GM23338 (cell line): Measurements from ENCODE around the gene NDUFA12. TPM values are rescaled to one million over a fixed set of nuclear protein-coding genes. Genes with fewer than 3 reads are reported as not detected.

ENCODE experiments used
- ATAC-seq: fragments of 200-7000 bp; cut with Tn5 transposase; 3 replicates; pipeline ENCODE4 v1.9.1; 2020
- DNase-seq: peaks from one replicate; pipeline ENCODE4 v3.0.0-alpha.2; 2015; ENCODE audit warnings: low spot score
- H2AFZ ChIP-seq: fragments of 200-600 bp; sonication (generic); 2 replicates; pipeline ENCODE4 v1.8.0; 2016; ENCODE audit warnings: antibody characterized with exemption, mild to moderate bottlenecking, moderate library complexity
- H3F3A ChIP-seq: fragments of 200-600 bp; sonication (generic); replicated peaks from 2 replicates; pipeline ENCODE4 v1.8.0; 2017; ENCODE audit warnings: antibody characterized with exemption, mixed run types, low read depth
- H3K27ac ChIP-seq: fragments of 200-600 bp; sonication (generic); 2 replicates; pipeline ENCODE4 v1.6.1; 2016; ENCODE audit warnings: low read depth
- H3K27me3 ChIP-seq: fragments of 200-600 bp; sonication (generic); 2 replicates; pipeline ENCODE4 v1.8.0; 2016; ENCODE audit warnings: mild to moderate bottlenecking, mixed run types, moderate library complexity; ENCODE audit not compliant: insufficient read depth
- H3K36me3 ChIP-seq: fragments of 200-600 bp; sonication (generic); 2 replicates; pipeline ENCODE4 v1.8.0; 2016; ENCODE audit warnings: mild to moderate bottlenecking; ENCODE audit not compliant: insufficient read depth
- H3K4me1 ChIP-seq: fragments of 200-600 bp; sonication (generic); 2 replicates; pipeline ENCODE4 v1.8.0; 2016; ENCODE audit warnings: mild to moderate bottlenecking, moderate library complexity; ENCODE audit not compliant: insufficient read depth
- H3K4me2 ChIP-seq: fragments of 200-600 bp; sonication (generic); 2 replicates; pipeline ENCODE4 v1.7.1; 2017; ENCODE audit warnings: mixed run types
- H3K4me3 ChIP-seq: fragments of 200-600 bp; sonication (generic); 2 replicates; pipeline ENCODE4 v1.6.1; 2016; ENCODE audit warnings: mixed run types
- H3K79me2 ChIP-seq: fragments of 200-600 bp; sonication (generic); replicated peaks from 2 replicates; pipeline ENCODE4 v1.8.0; 2017; ENCODE audit warnings: mild to moderate bottlenecking; ENCODE audit not compliant: insufficient read depth
- H3K9me2 ChIP-seq: fragments of 200-600 bp; sonication (generic); 2 replicates; pipeline ENCODE4 v1.8.0; 2017; ENCODE audit not compliant: insufficient read depth
- H4K20me1 ChIP-seq: fragments of 200-600 bp; sonication (generic); replicated peaks from 2 replicates; pipeline ENCODE4 v1.8.0; 2017; ENCODE audit warnings: mild to moderate bottlenecking; ENCODE audit not compliant: insufficient read depth
- H3K27ac Mint-ChIP-seq: 2 replicates; pipeline ENCODE4 v1.8.0; 2020; ENCODE audit warnings: inconsistent platforms, mild to moderate bottlenecking, moderate library complexity, mixed read lengths
- H3K27me3 Mint-ChIP-seq: 3 replicates; pipeline ENCODE4 v1.8.0; 2022; ENCODE audit warnings: low read depth, mild to moderate bottlenecking, moderate library complexity, mixed read lengths, inconsistent platforms; ENCODE audit not compliant: insufficient read depth, poor library complexity
- H3K36me3 Mint-ChIP-seq: 3 replicates; pipeline ENCODE4 v1.8.0; 2021; ENCODE audit warnings: low read depth, mild to moderate bottlenecking, inconsistent platforms, moderate library complexity, mixed read lengths
- H3K4me1 Mint-ChIP-seq: 3 replicates; pipeline ENCODE4 v1.8.0; 2020; ENCODE audit warnings: mild to moderate bottlenecking, inconsistent platforms, mixed read lengths
- H3K4me3 Mint-ChIP-seq: 3 replicates; pipeline ENCODE4 v1.8.0; 2021; ENCODE audit warnings: moderate library complexity, mild to moderate bottlenecking, inconsistent platforms, mixed read lengths
- H3K9me3 Mint-ChIP-seq: 3 replicates; pipeline ENCODE4 v1.8.0; 2020; ENCODE audit warnings: moderate library complexity, mild to moderate bottlenecking, inconsistent platforms, mixed read lengths
- CREB1 ChIP-seq: fragments of 250-450 bp; sonication (Bioruptor Pico); IDR thresholded peaks from 2 replicates; pipeline ENCODE4 v1.5.0; 2020; ENCODE audit warnings: low read depth, mild to moderate bottlenecking, moderate library complexity
- CTCF ChIP-seq, 2 experiments: fragments of 200-600 bp in 1 of 2; sonication (generic) in 1 of 2; conservative IDR thresholded peaks; 2 replicates each; pipeline versions ENCODE4 v1.5.1 to v1.6.1; 2016 to 2017; ENCODE audit warnings: antibody characterized with exemption in 2 of 2, low read depth in 2 of 2, mild to moderate bottlenecking in 2 of 2, moderate library complexity in 1 of 2
- ETS1 ChIP-seq: IDR thresholded peaks from 2 replicates; pipeline ENCODE4 v1.6.1; 2016; ENCODE audit warnings: antibody characterized with exemption
- EZH2 ChIP-seq: fragments of 200-600 bp; sonication (generic); IDR thresholded peaks from one replicate; pipeline ENCODE4 v1.8.0; 2017; ENCODE audit warnings: antibody characterized with exemption, mild to moderate bottlenecking, low read depth; ENCODE audit not compliant: unreplicated experiment
- EZH2phosphoT487 ChIP-seq: fragments of 200-600 bp; sonication (generic); IDR thresholded peaks from one replicate; pipeline ENCODE4 v1.8.1; 2018; ENCODE audit warnings: antibody characterized with exemption; ENCODE audit not compliant: unreplicated experiment
- JUNB ChIP-seq: IDR thresholded peaks from one replicate; pipeline ENCODE4 v1.6.1; 2016; ENCODE audit warnings: antibody characterized with exemption; ENCODE audit not compliant: unreplicated experiment
- NANOG ChIP-seq: IDR thresholded peaks from 2 replicates; pipeline ENCODE4 v1.6.1; 2016; ENCODE audit warnings: antibody characterized with exemption, borderline replicate concordance
- POLR2AphosphoS5 ChIP-seq: IDR thresholded peaks from 2 replicates; pipeline ENCODE4 v1.6.1; 2016; ENCODE audit warnings: antibody characterized with exemption, low read depth
- STAT1 ChIP-seq: IDR thresholded peaks from one replicate; pipeline ENCODE4 v1.6.1; 2016; ENCODE audit warnings: antibody characterized with exemption; ENCODE audit not compliant: unreplicated experiment
- ZNF114 ChIP-seq: fragments of 250-450 bp; sonication (Bioruptor Pico); IDR thresholded peaks from 2 replicates; pipeline ENCODE4 v1.5.0; 2020; ENCODE audit warnings: mild to moderate bottlenecking, moderate library complexity
- ZNF331 ChIP-seq: fragments of 250-450 bp; sonication (Bioruptor Pico); IDR thresholded peaks from 2 replicates; pipeline ENCODE4 v1.5.0; 2020; ENCODE audit warnings: low read depth, mild to moderate bottlenecking, moderate library complexity
- polyA plus RNA-seq: library from polyadenylated mRNA; unstranded; fragments of >200 nt; fragmentation: Nextera tagmentation; extraction: Ambion mirVana; gene quantifications from 2 replicates; pipeline ENCODE4 v1.2.1, GENCODE V29; 2016
- total RNA-seq: library from RNA; depleted of rRNA; stranded (reverse); fragments of >200 nt; shearing (Covaris generic); gene quantifications from 2 replicates; pipeline ENCODE4 v1.2.3, GENCODE V29; 2014
- TF ChIP-seq, protein P1 (sequence below): IDR thresholded peaks from one replicate; pipeline ENCODE4 v1.6.1; 2018; ENCODE audit warnings: antibody characterized with exemption; ENCODE audit not compliant: unreplicated experiment
- TF ChIP-seq, protein P2 (sequence below): fragments of 250-450 bp; sonication (Bioruptor Pico); IDR thresholded peaks from 2 replicates; pipeline ENCODE4 v1.5.0; 2020; ENCODE audit warnings: mild to moderate bottlenecking, moderate library complexity

The NDUFA12 gene
- total and polyA plus RNA-seq, 2 experiments from 2014 or later, result 84.9 to 386 TPM

GRCh38 chr12:95014554-95014953 is 11.1 kb upstream of the NDUFA12 start:
- Histone ChIP-seq H3K79me2 (no peaks in the 10 kb centered on the region), H3K4me2 (no peak overlapping the region), H4K20me1 (no peaks in the 10 kb centered on the region), H3K27me3 (no peaks in the 10 kb centered on the region), H3F3A (no peaks in the 10 kb centered on the region), H3K27ac (no peak overlapping the region), H2AFZ (no peak overlapping the region), H3K36me3 (no peaks in the 10 kb centered on the region), H3K4me1 (no peaks in the 10 kb centered on the region), H3K9me2 (no peaks in the 10 kb centered on the region), H3K4me3 (no peak overlapping the region)
- H3K4me1 Mint-ChIP-seq, result no peaks in the 10 kb centered on the region
- no peak overlapping the region for H3K27ac Mint-ChIP-seq
- H3K9me3 Mint-ChIP-seq, result no peaks in the 10 kb centered on the region
- no peaks in the 10 kb centered on the region for H3K27me3 Mint-ChIP-seq
- TF ChIP-seq NANOG, result no peak
- TF ChIP-seq ZNF114 (CRISPR knock-in tag), result no peak
- TF ChIP-seq ZNF331 (CRISPR knock-in tag), result no peak
- no peak for TF ChIP-seq EZH2phosphoT487
- TF ChIP-seq, protein P1, sequence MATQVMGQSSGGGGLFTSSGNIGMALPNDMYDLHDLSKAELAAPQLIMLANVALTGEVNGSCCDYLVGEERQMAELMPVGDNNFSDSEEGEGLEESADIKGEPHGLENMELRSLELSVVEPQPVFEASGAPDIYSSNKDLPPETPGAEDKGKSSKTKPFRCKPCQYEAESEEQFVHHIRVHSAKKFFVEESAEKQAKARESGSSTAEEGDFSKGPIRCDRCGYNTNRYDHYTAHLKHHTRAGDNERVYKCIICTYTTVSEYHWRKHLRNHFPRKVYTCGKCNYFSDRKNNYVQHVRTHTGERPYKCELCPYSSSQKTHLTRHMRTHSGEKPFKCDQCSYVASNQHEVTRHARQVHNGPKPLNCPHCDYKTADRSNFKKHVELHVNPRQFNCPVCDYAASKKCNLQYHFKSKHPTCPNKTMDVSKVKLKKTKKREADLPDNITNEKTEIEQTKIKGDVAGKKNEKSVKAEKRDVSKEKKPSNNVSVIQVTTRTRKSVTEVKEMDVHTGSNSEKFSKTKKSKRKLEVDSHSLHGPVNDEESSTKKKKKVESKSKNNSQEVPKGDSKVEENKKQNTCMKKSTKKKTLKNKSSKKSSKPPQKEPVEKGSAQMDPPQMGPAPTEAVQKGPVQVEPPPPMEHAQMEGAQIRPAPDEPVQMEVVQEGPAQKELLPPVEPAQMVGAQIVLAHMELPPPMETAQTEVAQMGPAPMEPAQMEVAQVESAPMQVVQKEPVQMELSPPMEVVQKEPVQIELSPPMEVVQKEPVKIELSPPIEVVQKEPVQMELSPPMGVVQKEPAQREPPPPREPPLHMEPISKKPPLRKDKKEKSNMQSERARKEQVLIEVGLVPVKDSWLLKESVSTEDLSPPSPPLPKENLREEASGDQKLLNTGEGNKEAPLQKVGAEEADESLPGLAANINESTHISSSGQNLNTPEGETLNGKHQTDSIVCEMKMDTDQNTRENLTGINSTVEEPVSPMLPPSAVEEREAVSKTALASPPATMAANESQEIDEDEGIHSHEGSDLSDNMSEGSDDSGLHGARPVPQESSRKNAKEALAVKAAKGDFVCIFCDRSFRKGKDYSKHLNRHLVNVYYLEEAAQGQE, result no peak
- TF ChIP-seq, protein P2, sequence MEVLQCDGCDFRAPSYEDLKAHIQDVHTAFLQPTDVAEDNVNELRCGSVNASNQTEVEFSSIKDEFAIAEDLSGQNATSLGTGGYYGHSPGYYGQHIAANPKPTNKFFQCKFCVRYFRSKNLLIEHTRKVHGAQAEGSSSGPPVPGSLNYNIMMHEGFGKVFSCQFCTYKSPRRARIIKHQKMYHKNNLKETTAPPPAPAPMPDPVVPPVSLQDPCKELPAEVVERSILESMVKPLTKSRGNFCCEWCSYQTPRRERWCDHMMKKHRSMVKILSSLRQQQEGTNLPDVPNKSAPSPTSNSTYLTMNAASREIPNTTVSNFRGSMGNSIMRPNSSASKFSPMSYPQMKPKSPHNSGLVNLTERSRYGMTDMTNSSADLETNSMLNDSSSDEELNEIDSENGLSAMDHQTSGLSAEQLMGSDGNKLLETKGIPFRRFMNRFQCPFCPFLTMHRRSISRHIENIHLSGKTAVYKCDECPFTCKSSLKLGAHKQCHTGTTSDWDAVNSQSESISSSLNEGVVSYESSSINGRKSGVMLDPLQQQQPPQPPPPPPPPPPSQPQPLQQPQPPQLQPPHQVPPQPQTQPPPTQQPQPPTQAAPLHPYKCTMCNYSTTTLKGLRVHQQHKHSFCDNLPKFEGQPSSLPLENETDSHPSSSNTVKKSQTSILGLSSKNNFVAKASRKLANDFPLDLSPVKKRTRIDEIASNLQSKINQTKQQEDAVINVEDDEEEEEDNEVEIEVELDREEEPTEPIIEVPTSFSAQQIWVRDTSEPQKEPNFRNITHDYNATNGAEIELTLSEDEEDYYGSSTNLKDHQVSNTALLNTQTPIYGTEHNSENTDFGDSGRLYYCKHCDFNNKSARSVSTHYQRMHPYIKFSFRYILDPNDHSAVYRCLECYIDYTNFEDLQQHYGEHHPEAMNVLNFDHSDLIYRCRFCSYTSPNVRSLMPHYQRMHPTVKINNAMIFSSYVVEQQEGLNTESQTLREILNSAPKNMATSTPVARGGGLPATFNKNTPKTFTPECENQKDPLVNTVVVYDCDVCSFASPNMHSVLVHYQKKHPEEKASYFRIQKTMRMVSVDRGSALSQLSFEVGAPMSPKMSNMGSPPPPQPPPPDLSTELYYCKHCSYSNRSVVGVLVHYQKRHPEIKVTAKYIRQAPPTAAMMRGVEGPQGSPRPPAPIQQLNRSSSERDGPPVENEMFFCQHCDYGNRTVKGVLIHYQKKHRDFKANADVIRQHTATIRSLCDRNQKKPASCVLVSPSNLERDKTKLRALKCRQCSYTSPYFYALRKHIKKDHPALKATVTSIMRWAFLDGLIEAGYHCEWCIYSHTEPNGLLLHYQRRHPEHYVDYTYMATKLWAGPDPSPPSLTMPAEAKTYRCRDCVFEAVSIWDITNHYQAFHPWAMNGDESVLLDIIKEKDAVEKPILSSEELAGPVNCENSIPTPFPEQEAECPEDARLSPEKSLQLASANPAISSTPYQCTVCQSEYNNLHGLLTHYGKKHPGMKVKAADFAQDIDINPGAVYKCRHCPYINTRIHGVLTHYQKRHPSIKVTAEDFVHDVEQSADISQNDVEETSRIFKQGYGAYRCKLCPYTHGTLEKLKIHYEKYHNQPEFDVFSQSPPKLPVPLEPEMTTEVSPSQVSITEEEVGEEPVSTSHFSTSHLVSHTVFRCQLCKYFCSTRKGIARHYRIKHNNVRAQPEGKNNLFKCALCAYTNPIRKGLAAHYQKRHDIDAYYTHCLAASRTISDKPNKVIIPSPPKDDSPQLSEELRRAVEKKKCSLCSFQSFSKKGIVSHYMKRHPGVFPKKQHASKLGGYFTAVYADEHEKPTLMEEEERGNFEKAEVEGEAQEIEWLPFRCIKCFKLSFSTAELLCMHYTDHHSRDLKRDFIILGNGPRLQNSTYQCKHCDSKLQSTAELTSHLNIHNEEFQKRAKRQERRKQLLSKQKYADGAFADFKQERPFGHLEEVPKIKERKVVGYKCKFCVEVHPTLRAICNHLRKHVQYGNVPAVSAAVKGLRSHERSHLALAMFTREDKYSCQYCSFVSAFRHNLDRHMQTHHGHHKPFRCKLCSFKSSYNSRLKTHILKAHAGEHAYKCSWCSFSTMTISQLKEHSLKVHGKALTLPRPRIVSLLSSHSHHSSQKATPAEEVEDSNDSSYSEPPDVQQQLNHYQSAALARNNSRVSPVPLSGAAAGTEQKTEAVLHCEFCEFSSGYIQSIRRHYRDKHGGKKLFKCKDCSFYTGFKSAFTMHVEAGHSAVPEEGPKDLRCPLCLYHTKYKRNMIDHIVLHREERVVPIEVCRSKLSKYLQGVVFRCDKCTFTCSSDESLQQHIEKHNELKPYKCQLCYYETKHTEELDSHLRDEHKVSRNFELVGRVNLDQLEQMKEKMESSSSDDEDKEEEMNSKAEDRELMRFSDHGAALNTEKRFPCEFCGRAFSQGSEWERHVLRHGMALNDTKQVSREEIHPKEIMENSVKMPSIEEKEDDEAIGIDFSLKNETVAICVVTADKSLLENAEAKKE (CRISPR knock-in tag), result no peak
- TF ChIP-seq STAT1, result no peak
- no peak for TF ChIP-seq POLR2AphosphoS5
- TF ChIP-seq ETS1, result no peak
- TF ChIP-seq CREB1 (CRISPR knock-in tag), result no peak
- no peak for TF ChIP-seq JUNB
- TF ChIP-seq CTCF (conservative IDR thresholded peaks at IDR 0.05; ENCODE audit: low read depth in 2 of 2), result no peak
- TF ChIP-seq EZH2, result no peak
- peaks cover 5% of the 10 kb centered on the region; the same call in 1 of the 3 replicates for H3K36me3 Mint-ChIP-seq
- ATAC-seq (no peak), DNase-seq (peak; percentile 13)
- no peak overlapping the region for H3K4me3 Mint-ChIP-seq
